HG03103 (cell line): Measurements from ENCODE around the gene NLN.
A peak's percentile ranks its signal among the peaks of the same experiment; 100 is the strongest.
"Not testable (repeated sequence)": the region's sequence is repeated elsewhere in the genome, so short reads cannot be mapped to it uniquely, and the experiment has no call there.

Source experiments
- ATAC-seq: cut with Tn5 transposase; IDR thresholded peaks from one replicate; pipeline ENCODE4 v1.9.1; 2021; ENCODE audit warnings: low read depth; ENCODE audit not compliant: unreplicated experiment

Gene NLN

GRCh38 chr5:65730910-65731309, 8.9 kb downstream of the NLN start:
- no peak for ATAC-seq

- not testable (repeated sequence) for ATAC-seq
These were observed 10.0 kb downstream of the NLN start for GRCh38 chr5:65732046-65732445.

- not testable (repeated sequence) for ATAC-seq
These were observed 12.3 kb downstream of the NLN start for GRCh38 chr5:65734196-65734775.

- ATAC-seq, result no peak
These were observed 12.9 kb downstream of the NLN start for GRCh38 chr5:65734921-65735320.

- ATAC-seq, result no peak
These were observed 14.0 kb downstream of the NLN start for GRCh38 chr5:65736011-65736410.

- no peak for ATAC-seq
These were observed 15.8 kb downstream of the NLN start for GRCh38 chr5:65737842-65738241.

GRCh38 chr5:65738305-65738704, 16.3 kb downstream of the NLN start:
- no peak for ATAC-seq

- ATAC-seq, result no peak
These were observed 17.2 kb downstream of the NLN start for GRCh38 chr5:65739162-65739561.

- ATAC-seq, result peak; percentile 63
These were observed 20.7 kb downstream of the NLN start for GRCh38 chr5:65742565-65743231.

GRCh38 chr5:65749221-65749844, 27.3 kb downstream of the NLN start:
- ATAC-seq, result no peak

- ATAC-seq, result no peak
These were observed 28.0 kb downstream of the NLN start for GRCh38 chr5:65749956-65750355.

GRCh38 chr5:65750938-65751337, 28.9 kb downstream of the NLN start:
- no peak for ATAC-seq

- ATAC-seq, result no peak
These were observed 31.2 kb downstream of the NLN start for GRCh38 chr5:65753189-65753588.

GRCh38 chr5:65758546-65759144, 36.6 kb downstream of the NLN start:
- no peak for ATAC-seq

GRCh38 chr5:65760504-65761275, 38.7 kb downstream of the NLN start:
- ATAC-seq, result no peak

GRCh38 chr5:65762234-65762633, 40.2 kb downstream of the NLN start:
- no peak for ATAC-seq

GRCh38 chr5:65765582-65765981, 43.6 kb downstream of the NLN start:
- no peak for ATAC-seq

GRCh38 chr5:65766175-65766574, 44.2 kb downstream of the NLN start:
- no peak for ATAC-seq

- ATAC-seq, result no peak
These were observed 44.8 kb downstream of the NLN start for GRCh38 chr5:65766781-65767180.

- no peak for ATAC-seq
These were observed 45.6 kb downstream of the NLN start for GRCh38 chr5:65767565-65767964.
